WTC11 (cell line): Measurements from ENCODE around the gene DNM3. TPM values are rescaled to one million over a fixed set of nuclear protein-coding genes. Genes with fewer than 3 reads are reported as not detected.
A peak's percentile ranks its signal among the peaks of the same experiment; 100 is the strongest.

Experiments used
- ATAC-seq: fragments of 200-7000 bp; cut with Tn5 transposase; 2 replicates; pipeline ENCODE4 v1.10.0; 2021; ENCODE audit warnings: mild to moderate bottlenecking, moderate library complexity
- Bru-seq: library from RNA; stranded (reverse); fragments of 400-500 nt; gene quantifications from one replicate; lab custom pipeline; 2021; lab: Mats Ljungman, UMichigan
- CTCF ChIA-PET: fragments of 300-600 bp; sonication (Branson Sonifier 250); formaldehyde crosslinking; loops from one replicate; lab custom pipeline; 2021; ENCODE audit warnings: antibody characterized with exemption; lab: Charles Lee
- POLR2A ChIA-PET: fragments of 350-600 bp; sonication (Branson Sonifier 250); formaldehyde crosslinking; loops from one replicate; lab custom pipeline; 2021; ENCODE audit warnings: antibody characterized with exemption; lab: Charles Lee
- DNase-seq: peaks from one replicate; pipeline ENCODE4 v3.0.0; 2021; ENCODE audit warnings: low spot score
- H3K27ac Mint-ChIP-seq: 2 replicates; pipeline ENCODE4 v1.8.0; 2021; ENCODE audit warnings: mixed read lengths
- H3K27me3 Mint-ChIP-seq: 2 replicates; pipeline ENCODE4 v1.8.0; 2021; ENCODE audit warnings: low read depth, mild to moderate bottlenecking, moderate library complexity, mixed read lengths
- H3K36me3 Mint-ChIP-seq: 2 replicates; pipeline ENCODE4 v1.8.0; 2021; ENCODE audit warnings: mixed read lengths
- H3K4me1 Mint-ChIP-seq: 2 replicates; pipeline ENCODE4 v1.8.0; 2022; ENCODE audit warnings: mixed read lengths
- H3K4me3 Mint-ChIP-seq: 2 replicates; pipeline ENCODE4 v1.8.0; 2021; ENCODE audit warnings: mild to moderate bottlenecking, moderate library complexity, mixed read lengths
- H3K9me3 Mint-ChIP-seq: 2 replicates; pipeline ENCODE4 v1.8.0; 2021; ENCODE audit warnings: mixed read lengths
- ARID4B ChIP-seq: sonication (generic); formaldehyde crosslinking; IDR thresholded peaks from 2 replicates; pipeline ENCODE4 v1.8.0; 2023; ENCODE audit warnings: missing genetic modification reagents, mild to moderate bottlenecking, borderline replicate concordance
- CBFB ChIP-seq: sonication (generic); formaldehyde crosslinking; IDR thresholded peaks from 2 replicates; pipeline ENCODE4 v1.8.1; 2022; ENCODE audit warnings: mild to moderate bottlenecking, low read depth, missing genetic modification reagents
- FOXP1 ChIP-seq: sonication (generic); formaldehyde crosslinking; IDR thresholded peaks from 2 replicates; pipeline ENCODE4 v1.8.0; 2022; ENCODE audit warnings: missing genetic modification reagents, mild to moderate bottlenecking, moderate library complexity, borderline replicate concordance
- FOXP4 ChIP-seq: sonication (generic); formaldehyde crosslinking; IDR thresholded peaks from 2 replicates; pipeline ENCODE4 v1.8.0; 2022; ENCODE audit warnings: mild to moderate bottlenecking, missing genetic modification reagents
- GTF2I ChIP-seq: fragments of 250-450 bp; sonication (Bioruptor Pico); conservative IDR thresholded peaks from 2 replicates; pipeline ENCODE4 v1.4.0; 2021; ENCODE audit warnings: mild to moderate bottlenecking
- HMGA2 ChIP-seq: fragments of 250-450 bp; sonication (Bioruptor Pico); IDR thresholded peaks from 2 replicates; pipeline ENCODE4 v1.4.0; 2021; ENCODE audit warnings: mild to moderate bottlenecking, moderate library complexity
- SP1 ChIP-seq: sonication (generic); formaldehyde crosslinking; conservative IDR thresholded peaks from 2 replicates; pipeline ENCODE4 v1.8.1; 2022; ENCODE audit warnings: missing genetic modification reagents
- USF2 ChIP-seq: sonication (generic); formaldehyde crosslinking; IDR thresholded peaks from 2 replicates; pipeline ENCODE4 v1.8.1; 2023; ENCODE audit warnings: mild to moderate bottlenecking, missing genetic modification reagents, moderate library complexity
- ZNF121 ChIP-seq: sonication (generic); formaldehyde crosslinking; IDR thresholded peaks from 2 replicates; pipeline ENCODE4 v1.8.0; 2023; ENCODE audit warnings: missing genetic modification reagents
- ZNF281 ChIP-seq: sonication (generic); formaldehyde crosslinking; IDR thresholded peaks from 2 replicates; pipeline ENCODE4 v1.8.0; 2023; ENCODE audit warnings: mild to moderate bottlenecking, missing genetic modification reagents
- ZNF423 ChIP-seq: fragments of 250-450 bp; sonication (Bioruptor Pico); IDR thresholded peaks from 2 replicates; pipeline ENCODE4 v2.1.2; 2022; ENCODE audit warnings: mild to moderate bottlenecking, moderate library complexity
- long read RNA-seq, 3 experiments: library from RNA in 1 of 3; library from capped mRNA in 1 of 3; library from polyadenylated mRNA in 1 of 3; unstranded in 2 of 3; stranded (forward) in 1 of 3; transcript quantifications; one replicate each; pipeline ENCODE4 v2.0.0, GENCODE V29; 2021
- total RNA-seq: library from RNA; stranded (reverse); gene quantifications from 3 replicates; pipeline ENCODE4 v1.2.3, GENCODE V29; 2021

Gene DNM3
- 0.99 to 1.9 TPM (median 1.6 TPM) in 3 replicates for total RNA-seq
- Bru-seq, nascent RNA: percentile 39 among the genes with signal in this experiment
- long read RNA-seq, experiment 1, full-length matches to known transcripts: 2 of 10 reads
- long read RNA-seq, experiment 1, partial matches to known transcripts: 0 of 10 reads
- long read RNA-seq, experiment 1, other reads (novel, unspliced or antisense): 8 of 10 reads
- long read RNA-seq, experiment 2, partial matches to known transcripts: 1 of 2 reads
- long read RNA-seq, experiment 2, other reads (novel, unspliced or antisense): 1 of 2 reads
- long read RNA-seq, experiment 3, partial matches to known transcripts: 0 of 2 reads
- long read RNA-seq, experiment 3, other reads (novel, unspliced or antisense): 2 of 2 reads

GRCh38 chr1:171841050-171841910 lies at the start of gene DNM3:
DNM3 (plus strand) TSS chr1:171841498; CDS start chr1:171841657, 159 bp downstream.
- H3K4me3 Mint-ChIP-seq: peak within 1 kb of the TSS; percentile 87
- ATAC-seq: peak; percentile 88
- POLR2A ChIA-PET: interaction anchor here (0.6 to 1.3 kb wide), 3 partner anchors 12 to 657 kb away, joined by 3 to 6 read pairs (median 3); no protein-coding TSS in a partner anchor
- peak within 1 kb of the TSS; percentile 74; the same call in 1 of the 2 replicates for H3K27ac Mint-ChIP-seq
- CTCF ChIA-PET: interaction anchor here (0.5 to 2.6 kb wide), 14 partner anchors 10 to 558 kb away, joined by 3 to 30 read pairs (median 6); no protein-coding TSS in a partner anchor
- DNase-seq: peak; percentile 82
- peaks cover 19% of the 10 kb centered on the region for H3K4me1 Mint-ChIP-seq
- H3K9me3 Mint-ChIP-seq: no peaks in the 10 kb centered on the region
- peaks cover 45% of the 10 kb centered on the region for H3K27me3 Mint-ChIP-seq
- TF ChIP-seq USF2 (0 out of 2 replicates have a peak, but pooled peaks have one; percentile 5), FOXP1 (CRISPR knock-in tag) (peak; percentile 81), ARID4B (CRISPR knock-in tag) (peak; percentile 47; the same call in 1 of the 2 replicates), CBFB (CRISPR knock-in tag) (0 out of 2 replicates have a peak, but pooled peaks have one; percentile 8), ZNF121 (CRISPR knock-in tag) (peak; percentile 100), ZNF281 (peak; percentile 3; the same call in 1 of the 2 replicates), ZNF423 (CRISPR knock-in tag) (no peak), SP1 (peak; percentile 81), FOXP4 (no peak), HMGA2 (no peak), GTF2I (0 out of 2 replicates have a peak, but pooled peaks have one; percentile 45)
- no peaks in the 10 kb centered on the region for H3K36me3 Mint-ChIP-seq
